Measurements from ENCODE around the gene NEK11. TPM values are rescaled to one million over a fixed set of nuclear protein-coding genes. Genes with fewer than 3 reads are reported as not detected.
"Not testable (repeated sequence)": the region's sequence is repeated elsewhere in the genome, so short reads cannot be mapped to it uniquely, and the experiment has no call there.

Gene NEK11
- total RNA-seq, 1 donor from 2014 or later, result 7.1 TPM

DNA sequence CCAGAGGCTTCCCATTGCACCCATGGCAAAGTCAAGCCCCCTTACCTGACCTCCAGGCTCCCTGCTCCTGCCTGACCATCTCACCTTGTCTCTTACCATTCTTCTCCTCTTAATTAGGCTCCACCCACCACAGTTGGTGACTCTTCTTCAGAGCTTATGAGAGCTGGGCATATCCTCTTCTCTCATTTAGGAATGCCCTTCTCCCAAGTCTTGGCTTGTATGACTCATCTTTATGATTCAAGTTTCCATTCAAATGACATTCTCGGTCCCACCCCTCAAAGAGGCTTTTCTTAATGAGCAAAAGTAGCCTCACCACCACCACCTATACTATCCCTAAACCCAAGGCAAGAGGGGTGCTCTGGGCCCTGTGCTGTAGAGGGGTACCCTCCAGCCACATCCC lies 299.6 kb downstream of the NEK11 start:
- TF ChIP-seq EZH2 (IDR thresholded peaks at IDR 0.05; ENCODE audit: insufficient read depth, low read length), result no peak
- TF ChIP-seq CTCF (IDR thresholded peaks at IDR 0.05; ENCODE audit: insufficient read depth, low read depth, low read length), result no peak
- FAIRE-seq (no peak), DNase-seq (ENCODE audit: low read depth) (peak; percentile 29)
- Histone ChIP-seq H3K4me2 (ENCODE audit: low read length) (no peak overlapping the region), H3K9me3 (ENCODE audit: insufficient read depth, low read depth, low read length) (no peaks in the 10 kb centered on the region), H3K9ac (ENCODE audit: low read length) (no peak overlapping the region), H4K20me1 (ENCODE audit: insufficient read depth, low read length) (no peaks in the 10 kb centered on the region), H2AFZ (ENCODE audit: low read depth, low read length) (no peak overlapping the region), H3K36me3 (ENCODE audit: insufficient read depth, low read length) (no peaks in the 10 kb centered on the region), H3K4me1 (ENCODE audit: insufficient read depth, low read length) (no peaks in the 10 kb centered on the region), H3K79me2 (ENCODE audit: insufficient read depth, low read length) (no peaks in the 10 kb centered on the region), H3K4me3 (ENCODE audit: insufficient read depth, low read depth, low read length) (no peak overlapping the region), H3K27me3 (ENCODE audit: insufficient read depth, low read length) (no peaks in the 10 kb centered on the region), H3K27ac (ENCODE audit: low read depth, low read length) (no peak overlapping the region)
- peaks cover 7% of the 10 kb centered on the region for H3K36me3 Mint-ChIP-seq (ENCODE audit: low read depth, unreplicated experiment)
- peaks cover 4% of the 10 kb centered on the region for H3K4me1 Mint-ChIP-seq (ENCODE audit: low read depth, unreplicated experiment)
- no peak overlapping the region for H3K27ac Mint-ChIP-seq (ENCODE audit: unreplicated experiment)
- no peaks in the 10 kb centered on the region for H3K27me3 Mint-ChIP-seq (ENCODE audit: low read depth, unreplicated experiment)
- H3K9me3 Mint-ChIP-seq (ENCODE audit: unreplicated experiment), result peaks cover 3% of the 10 kb centered on the region
- no peak overlapping the region for H3K4me3 Mint-ChIP-seq (ENCODE audit: unreplicated experiment)

GRCh38 chr3:131328721-131329120 lies 302.0 kb downstream of the NEK11 start:
- Histone ChIP-seq H3K9ac (ENCODE audit: low read length) (no peak overlapping the region), H3K9me3 (ENCODE audit: insufficient read depth, low read depth, low read length) (no peaks in the 10 kb centered on the region), H3K4me3 (ENCODE audit: insufficient read depth, low read depth, low read length) (no peak overlapping the region), H4K20me1 (ENCODE audit: insufficient read depth, low read length) (no peaks in the 10 kb centered on the region), H3K79me2 (ENCODE audit: insufficient read depth, low read length) (no peaks in the 10 kb centered on the region), H3K4me1 (ENCODE audit: insufficient read depth, low read length) (no peaks in the 10 kb centered on the region), H3K27ac (ENCODE audit: low read depth, low read length) (no peak overlapping the region), H2AFZ (ENCODE audit: low read depth, low read length) (no peak overlapping the region), H3K36me3 (ENCODE audit: insufficient read depth, low read length) (no peaks in the 10 kb centered on the region), H3K4me2 (ENCODE audit: low read length) (no peak overlapping the region), H3K27me3 (ENCODE audit: insufficient read depth, low read length) (no peaks in the 10 kb centered on the region)
- H3K27me3 Mint-ChIP-seq (ENCODE audit: low read depth, unreplicated experiment), result no peaks in the 10 kb centered on the region
- peaks cover 4% of the 10 kb centered on the region for H3K4me1 Mint-ChIP-seq (ENCODE audit: low read depth, unreplicated experiment)
- peaks cover 8% of the 10 kb centered on the region for H3K36me3 Mint-ChIP-seq (ENCODE audit: low read depth, unreplicated experiment)
- no peak for DNase-seq (ENCODE audit: low read depth)
- H3K9me3 Mint-ChIP-seq (ENCODE audit: unreplicated experiment), result peaks cover 6% of the 10 kb centered on the region
- no peak overlapping the region for H3K4me3 Mint-ChIP-seq (ENCODE audit: unreplicated experiment)
- no peak overlapping the region for H3K27ac Mint-ChIP-seq (ENCODE audit: unreplicated experiment)
- TF ChIP-seq EZH2 (IDR thresholded peaks at IDR 0.05; ENCODE audit: insufficient read depth, low read length), result no peak
- no peak for TF ChIP-seq CTCF (IDR thresholded peaks at IDR 0.05; ENCODE audit: insufficient read depth, low read depth, low read length)
- FAIRE-seq, result no peak

- Mint-ChIP-seq H3K4me1 (ENCODE audit: low read depth, unreplicated experiment) (peaks cover 4% of the 10 kb centered on the region), H3K36me3 (ENCODE audit: low read depth, unreplicated experiment) (peaks cover 8% of the 10 kb centered on the region), H3K9me3 (ENCODE audit: unreplicated experiment) (peaks cover 6% of the 10 kb centered on the region), H3K4me3 (ENCODE audit: unreplicated experiment) (no peak overlapping the region), H3K27me3 (ENCODE audit: low read depth, unreplicated experiment) (no peaks in the 10 kb centered on the region), H3K27ac (ENCODE audit: unreplicated experiment) (no peak overlapping the region)
- Histone ChIP-seq H3K4me1 (ENCODE audit: insufficient read depth, low read length) (no peaks in the 10 kb centered on the region), H3K36me3 (ENCODE audit: insufficient read depth, low read length) (no peaks in the 10 kb centered on the region), H3K27me3 (ENCODE audit: insufficient read depth, low read length) (no peaks in the 10 kb centered on the region), H2AFZ (ENCODE audit: low read depth, low read length) (no peak overlapping the region), H3K9ac (ENCODE audit: low read length) (no peak overlapping the region), H3K4me2 (ENCODE audit: low read length) (no peak overlapping the region), H3K27ac (ENCODE audit: low read depth, low read length) (no peak overlapping the region), H3K79me2 (ENCODE audit: insufficient read depth, low read length) (no peaks in the 10 kb centered on the region), H4K20me1 (ENCODE audit: insufficient read depth, low read length) (no peaks in the 10 kb centered on the region), H3K4me3 (ENCODE audit: insufficient read depth, low read depth, low read length) (no peak overlapping the region), H3K9me3 (ENCODE audit: insufficient read depth, low read depth, low read length) (no peaks in the 10 kb centered on the region)
- no peak for FAIRE-seq
- no peak for DNase-seq (ENCODE audit: low read depth)
- TF ChIP-seq CTCF (IDR thresholded peaks at IDR 0.05; ENCODE audit: insufficient read depth, low read depth, low read length) (no peak), EZH2 (IDR thresholded peaks at IDR 0.05; ENCODE audit: insufficient read depth, low read length) (no peak)
Observed at GRCh38 chr3:131329774-131330173, 303.1 kb downstream of the NEK11 start.

DNA sequence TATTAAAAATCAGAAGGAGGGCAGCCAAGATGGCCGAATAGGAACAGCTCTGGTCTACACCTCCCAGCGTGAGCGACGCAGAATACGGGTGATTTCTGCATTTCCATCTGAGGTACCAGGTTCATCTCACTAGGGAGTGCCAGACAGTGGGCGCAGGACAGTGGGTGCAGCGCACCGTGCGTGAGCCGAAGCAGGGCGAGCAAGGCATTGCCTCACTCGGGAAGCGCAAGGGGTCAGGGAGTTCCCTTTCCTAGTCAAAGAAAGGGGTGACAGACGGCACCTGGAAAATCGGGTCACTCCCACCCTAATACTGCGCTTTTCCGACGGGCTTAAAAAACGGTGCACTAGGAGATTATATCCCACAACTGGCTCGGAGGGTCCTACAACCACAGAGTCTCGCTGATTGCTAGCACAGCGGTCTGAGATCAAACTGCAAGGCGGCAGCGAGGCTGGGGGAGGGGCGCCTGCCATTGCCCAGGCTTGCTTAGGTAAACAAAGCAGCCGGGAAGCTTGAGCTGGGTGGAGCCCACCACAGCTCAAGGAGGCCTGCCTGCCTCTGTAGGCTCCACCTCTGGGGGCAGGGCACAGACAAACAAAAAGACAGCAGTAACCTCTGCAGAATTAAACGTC lies 304.9 kb downstream of the NEK11 start:
- not testable (repeated sequence) for H3K4me1 ChIP-seq (ENCODE audit: insufficient read depth, low read length); H3K4me2 ChIP-seq (ENCODE audit: low read length); H3K9me3 Mint-ChIP-seq (ENCODE audit: unreplicated experiment); H3K9me3 ChIP-seq (ENCODE audit: insufficient read depth, low read depth, low read length); H3K27ac ChIP-seq (ENCODE audit: low read depth, low read length); H3K79me2 ChIP-seq (ENCODE audit: insufficient read depth, low read length); H3K27me3 ChIP-seq (ENCODE audit: insufficient read depth, low read length); FAIRE-seq; DNase-seq (ENCODE audit: low read depth); H4K20me1 ChIP-seq (ENCODE audit: insufficient read depth, low read length); H3K4me3 Mint-ChIP-seq (ENCODE audit: unreplicated experiment); H3K36me3 ChIP-seq (ENCODE audit: insufficient read depth, low read length); H3K36me3 Mint-ChIP-seq (ENCODE audit: low read depth, unreplicated experiment); H3K4me3 ChIP-seq (ENCODE audit: insufficient read depth, low read depth, low read length); H3K27me3 Mint-ChIP-seq (ENCODE audit: low read depth, unreplicated experiment); H2AFZ ChIP-seq (ENCODE audit: low read depth, low read length); H3K27ac Mint-ChIP-seq (ENCODE audit: unreplicated experiment); H3K9ac ChIP-seq (ENCODE audit: low read length); H3K4me1 Mint-ChIP-seq (ENCODE audit: low read depth, unreplicated experiment)
